ENCODE results near the gene TEX2. TPM values are rescaled to one million over a fixed set of nuclear protein-coding genes. Genes with fewer than 3 reads are reported as not detected.

Gene TEX2
- total and polyA plus RNA-seq, 2 of the 13 experiments (the other 11 are each of a cell fraction or from before 2014, with no cell fraction given), result 21.4 to 37.7 TPM

- no peak for TF ChIP-seq CENPX (CRISPR knock-in tag; IDR thresholded peaks at IDR 0.05)
- no peak for TF ChIP-seq NFE2L2 (IDR thresholded peaks at IDR 0.05; ENCODE audit: low read length)
- TF ChIP-seq ZNF558 (CRISPR knock-in tag; IDR thresholded peaks at IDR 0.05; ENCODE audit: borderline replicate concordance), result 0 out of 2 replicates have a peak, but pooled peaks have one; percentile 25
- no peak for TF ChIP-seq ZFP1 (CRISPR knock-in tag; IDR thresholded peaks at IDR 0.05)
- no peak for TF ChIP-seq IKZF4 (CRISPR knock-in tag; IDR thresholded peaks at IDR 0.05; ENCODE audit: borderline replicate concordance, low read depth, not compliant biosample characterization)
- no peak for TF ChIP-seq HHEX (CRISPR knock-in tag; IDR thresholded peaks at IDR 0.05)
- TF ChIP-seq THRA (CRISPR knock-in tag; IDR thresholded peaks at IDR 0.05; ENCODE audit: borderline replicate concordance), result no peak; the same call in 1 of the 2 replicates
- no peak for TF ChIP-seq ZNF724P (CRISPR knock-in tag; IDR thresholded peaks at IDR 0.05; ENCODE audit: borderline replicate concordance)
- peak; percentile 13; the same call in 1 of the 2 replicates for TF ChIP-seq ZNF331 (CRISPR knock-in tag; IDR thresholded peaks at IDR 0.05)
- TF ChIP-seq MXD3 (CRISPR knock-in tag; IDR thresholded peaks at IDR 0.05), result no peak
- no peak for TF ChIP-seq SMAD1 (CRISPR knock-in tag; IDR thresholded peaks at IDR 0.05; ENCODE audit: borderline replicate concordance, low read depth)
- no peak for TF ChIP-seq ZBTB38 (CRISPR knock-in tag; IDR thresholded peaks at IDR 0.05)
- peak; percentile 83 for TF ChIP-seq ZBTB43 (CRISPR knock-in tag; conservative IDR thresholded peaks at IDR 0.05)
- peak; percentile 42; the same call in 1 of the 2 replicates for TF ChIP-seq ZNF749 (CRISPR knock-in tag; IDR thresholded peaks at IDR 0.05; ENCODE audit: borderline replicate concordance)
- no peak; the same call in 1 of the 2 replicates for TF ChIP-seq ZSCAN29 (CRISPR knock-in tag; conservative IDR thresholded peaks at IDR 0.05)
- TF ChIP-seq ATF5 (CRISPR knock-in tag; IDR thresholded peaks at IDR 0.05; ENCODE audit: low read depth), result no peak
- no peak for TF ChIP-seq ATF3 (CRISPR knock-in tag; IDR thresholded peaks at IDR 0.05)
- no peak for TF ChIP-seq DMTF1 (CRISPR knock-in tag; IDR thresholded peaks at IDR 0.05)
- peak; percentile 85; the same call in 1 of the 2 replicates for TF ChIP-seq CREB3 (CRISPR knock-in tag; IDR thresholded peaks at IDR 0.05)
These were observed 115.7 kb downstream of the TEX2 start (continued) for GRCh38 chr17:64147110-64148016.

Measured in HepG2 (cell line).